HEK293T (cell line): ENCODE measurements around the gene COL26A1.

ENCODE experiments used
- CTCF ChIA-PET: fragments of 350-600 bp; formaldehyde crosslinking; extraction: SDS; loops from one replicate; lab custom pipeline; 2021; ENCODE audit warnings: antibody characterized with exemption, inconsistent platforms; lab: Yijun Ruan, JAX
- POLR2A ChIA-PET: fragments of 350-600 bp; formaldehyde crosslinking; extraction: SDS; loops from one replicate; lab custom pipeline; 2020; ENCODE audit warnings: antibody characterized with exemption, inconsistent platforms; lab: Yijun Ruan, JAX
- DNase-seq: peaks from one replicate; pipeline ENCODE4 v3.0.0; 2012; ENCODE audit warnings: mixed read lengths; ENCODE audit errors: extremely low spot score
- ARNT ChIP-seq: fragments of 450-650 bp; IDR thresholded peaks from 2 replicates; pipeline ENCODE4 v1.6.1; 2017; ENCODE audit warnings: mild to moderate bottlenecking
- BHLHE40 ChIP-seq: fragments of 450-650 bp; IDR thresholded peaks from 2 replicates; pipeline ENCODE4 v1.6.1; 2016; ENCODE audit warnings: mild to moderate bottlenecking, moderate library complexity, borderline replicate concordance
- CTBP1 ChIP-seq: fragments of 450-650 bp; IDR thresholded peaks from 2 replicates; pipeline ENCODE4 v1.6.1; 2016; ENCODE audit warnings: borderline replicate concordance
- ELF4 ChIP-seq: fragments of 450-650 bp; IDR thresholded peaks from 2 replicates; pipeline ENCODE4 v1.6.1; 2017; ENCODE audit warnings: antibody characterized with exemption
- FOXA1 ChIP-seq: fragments of 450-650 bp; IDR thresholded peaks from 2 replicates; pipeline ENCODE4 v1.6.1; 2016; ENCODE audit warnings: mild to moderate bottlenecking
- FOXK2 ChIP-seq: fragments of 450-650 bp; IDR thresholded peaks from 2 replicates; pipeline ENCODE4 v1.6.1; 2016; ENCODE audit warnings: mild to moderate bottlenecking
- FOXM1 ChIP-seq: fragments of 450-650 bp; IDR thresholded peaks from 2 replicates; pipeline ENCODE4 v1.6.1; 2017; ENCODE audit warnings: mild to moderate bottlenecking, borderline replicate concordance
- HDGF ChIP-seq: fragments of 450-650 bp; IDR thresholded peaks from 2 replicates; pipeline ENCODE4 v1.6.1; 2017; ENCODE audit warnings: antibody characterized with exemption, borderline replicate concordance
- L3MBTL2 ChIP-seq: fragments of 450-650 bp; conservative IDR thresholded peaks from 2 replicates; pipeline ENCODE4 v1.6.1; 2016; ENCODE audit warnings: mild to moderate bottlenecking
- LEF1 ChIP-seq: fragments of 450-650 bp; IDR thresholded peaks from 2 replicates; pipeline ENCODE4 v1.6.1; 2017; ENCODE audit warnings: mild to moderate bottlenecking, borderline replicate concordance
- NFRKB ChIP-seq: fragments of 450-650 bp; IDR thresholded peaks from 2 replicates; pipeline ENCODE4 v1.6.1; 2016; ENCODE audit warnings: mild to moderate bottlenecking, moderate library complexity
- SP1 ChIP-seq: fragments of 450-650 bp; IDR thresholded peaks from 2 replicates; pipeline ENCODE4 v1.6.1; 2017
- SUZ12 ChIP-seq: fragments of 450-650 bp; IDR thresholded peaks from 2 replicates; pipeline ENCODE4 v1.6.1; 2016; ENCODE audit warnings: mild to moderate bottlenecking
- TARDBP ChIP-seq: fragments of 450-650 bp; IDR thresholded peaks from 2 replicates; pipeline ENCODE4 v1.6.1; 2016
- ZNF384 ChIP-seq: fragments of 450-650 bp; IDR thresholded peaks from 2 replicates; pipeline ENCODE4 v1.6.1; 2016
- TF ChIP-seq, protein P1 (sequence below): fragments of 450-650 bp; IDR thresholded peaks from 2 replicates; pipeline ENCODE4 v1.6.1; 2016

The COL26A1 gene

DNA sequence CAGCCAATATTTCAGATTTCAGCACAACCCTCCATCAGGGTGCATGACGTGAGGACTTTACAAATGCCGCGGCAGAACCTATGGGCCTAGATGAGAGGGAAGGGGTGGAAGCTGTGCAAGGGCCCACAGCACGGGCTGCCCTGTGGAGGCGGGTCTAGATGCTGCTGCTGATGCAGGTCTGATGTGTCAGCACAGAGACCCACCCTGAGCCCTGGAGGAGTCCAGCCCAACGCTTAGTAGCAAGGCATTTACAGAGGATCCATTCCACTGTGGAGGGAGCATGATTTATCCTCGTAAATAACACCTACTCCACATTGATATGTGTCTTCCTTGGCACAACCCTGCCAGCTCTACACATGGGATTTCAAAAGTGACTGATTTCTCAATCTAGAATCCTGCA is 217.9 kb downstream of the COL26A1 start:
- no peak for TF ChIP-seq LEF1
- TF ChIP-seq TARDBP: no peak
- TF ChIP-seq SP1: no peak
- TF ChIP-seq, protein P1, sequence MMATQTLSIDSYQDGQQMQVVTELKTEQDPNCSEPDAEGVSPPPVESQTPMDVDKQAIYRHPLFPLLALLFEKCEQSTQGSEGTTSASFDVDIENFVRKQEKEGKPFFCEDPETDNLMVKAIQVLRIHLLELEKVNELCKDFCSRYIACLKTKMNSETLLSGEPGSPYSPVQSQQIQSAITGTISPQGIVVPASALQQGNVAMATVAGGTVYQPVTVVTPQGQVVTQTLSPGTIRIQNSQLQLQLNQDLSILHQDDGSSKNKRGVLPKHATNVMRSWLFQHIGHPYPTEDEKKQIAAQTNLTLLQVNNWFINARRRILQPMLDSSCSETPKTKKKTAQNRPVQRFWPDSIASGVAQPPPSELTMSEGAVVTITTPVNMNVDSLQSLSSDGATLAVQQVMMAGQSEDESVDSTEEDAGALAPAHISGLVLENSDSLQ: no peak
- no peak for DNase-seq
- ChIA-PET CTCF (no interaction called here), POLR2A (interaction anchor here (0.6 kb wide), 1 partner anchor 10 kb away, joined by 3 read pairs; no protein-coding TSS in a partner anchor)

DNA sequence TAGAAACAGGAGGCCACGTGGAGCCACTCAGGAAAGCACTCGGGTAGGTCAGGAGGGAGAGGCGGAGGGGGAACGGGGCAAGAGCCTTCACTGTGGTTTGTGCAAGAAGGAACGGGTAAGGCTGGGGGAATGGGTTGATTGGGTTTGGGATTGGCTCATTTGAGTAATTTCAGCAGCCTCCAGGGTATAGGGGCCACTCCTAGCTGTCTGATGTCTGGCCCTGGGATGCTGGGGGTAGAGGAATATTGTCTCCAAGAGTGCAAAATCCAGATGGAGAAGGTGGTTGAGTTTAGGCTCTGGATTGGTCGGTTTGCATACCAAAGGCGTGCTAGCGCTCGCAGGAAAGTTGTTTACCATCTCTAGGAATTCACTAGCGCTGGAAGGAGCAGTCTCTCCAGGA is 219.2 kb downstream of the COL26A1 start:
- CTCF ChIA-PET: no interaction called here
- DNase-seq: no peak
- POLR2A ChIA-PET: no interaction called here
- no peak for TF ChIP-seq SUZ12
- TF ChIP-seq, protein P1: no peak
- TF ChIP-seq ZNF384: no peak
- no peak for TF ChIP-seq SP1
- no peak for TF ChIP-seq BHLHE40
- no peak for TF ChIP-seq CTBP1

GRCh38 chr7:101582971-101583370 is 220.3 kb downstream of the COL26A1 start:
- CTCF ChIA-PET: no interaction called here
- POLR2A ChIA-PET: no interaction called here
- no peak for TF ChIP-seq L3MBTL2
- TF ChIP-seq CTBP1: no peak
- TF ChIP-seq ELF4: no peak
- no peak for TF ChIP-seq SUZ12
- no peak for TF ChIP-seq SP1
- TF ChIP-seq ARNT: no peak
- no peak for TF ChIP-seq ZNF384
- no peak for TF ChIP-seq LEF1
- no peak for TF ChIP-seq BHLHE40
- TF ChIP-seq FOXK2: no peak
- TF ChIP-seq NFRKB: no peak
- no peak for TF ChIP-seq HDGF
- no peak for TF ChIP-seq FOXA1
- TF ChIP-seq, protein P1: no peak
- TF ChIP-seq FOXM1: no peak
- DNase-seq: no peak

DNA sequence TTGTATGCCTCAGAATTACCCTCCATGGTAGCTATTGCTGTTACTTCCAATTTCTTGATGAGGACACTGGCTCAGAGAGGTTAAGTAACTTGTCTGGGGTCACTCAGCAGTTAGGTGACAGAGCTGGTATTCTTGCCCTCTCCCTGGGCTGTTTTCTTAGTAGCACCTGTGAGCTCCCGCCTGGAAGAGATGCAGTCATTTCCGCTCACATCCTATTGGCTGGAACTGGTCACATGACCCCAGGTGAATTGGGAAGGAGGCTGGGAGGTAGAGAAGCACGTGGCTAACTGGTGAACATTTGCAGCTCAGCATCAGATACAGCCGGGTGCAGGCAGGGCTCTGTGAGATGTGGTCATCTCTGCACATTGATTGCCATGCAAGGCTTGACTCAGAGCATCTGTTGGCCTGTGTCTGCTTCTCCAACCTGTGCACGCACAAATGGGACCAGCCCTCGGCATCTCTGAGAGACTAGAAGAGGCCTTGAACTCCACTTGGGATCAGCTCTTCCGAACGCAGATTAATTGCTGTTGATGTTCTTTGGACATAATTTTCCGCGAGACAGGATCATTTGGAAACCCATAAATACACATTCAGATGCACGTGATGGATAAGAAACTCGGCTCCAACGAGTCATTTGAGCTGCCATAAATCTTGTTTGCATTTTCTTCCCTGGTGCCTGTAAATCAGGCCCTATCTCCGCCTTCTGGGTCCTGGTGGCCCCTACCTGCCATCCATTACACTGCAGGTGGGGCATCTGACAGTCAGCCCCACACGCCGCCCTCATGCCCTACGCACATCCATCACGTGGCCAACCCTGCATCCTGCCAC is 223.6 kb downstream of the COL26A1 start:
- ChIA-PET POLR2A (no interaction called here), CTCF (interaction anchor here (0.8 to 0.9 kb wide), 2 partner anchors 17 to 44 kb away, joined by 4 read pairs; no protein-coding TSS in a partner anchor)
- DNase-seq: peak; percentile 46
- TF ChIP-seq, protein P1: peak; percentile 92
- TF ChIP-seq NFRKB (no peak), CTBP1 (peak; percentile 60; the same call in 1 of the 2 replicates), L3MBTL2 (peak; percentile 76)

GRCh38 chr7:101586906-101587677 is 224.4 kb downstream of the COL26A1 start:
- TF ChIP-seq ARNT: no peak
- no peak for TF ChIP-seq FOXA1
- TF ChIP-seq ELF4: no peak
- TF ChIP-seq FOXM1: no peak
- peak; percentile 84 for TF ChIP-seq L3MBTL2
- no peak for TF ChIP-seq ZNF384
- no peak for TF ChIP-seq CTBP1
- POLR2A ChIA-PET: no interaction called here
- DNase-seq: peak; percentile 26
- CTCF ChIA-PET: interaction anchor here (1.0 kb wide), 1 partner anchor 16 kb away, joined by 4 read pairs; no protein-coding TSS in a partner anchor
